ENCODE results near the gene MSX2. TPM values are rescaled to one million over a fixed set of nuclear protein-coding genes. Genes with fewer than 3 reads are reported as not detected.

The MSX2 gene
- total and polyA plus RNA-seq, 7 experiments from 2014 or later = not detected

- Histone ChIP-seq H3K4me3 (ENCODE audit: low read length) (no peak overlapping the region), H3K36me3 (ENCODE audit: control insufficient read depth in 2 of 3, insufficient read depth in 3 of 3, low read length in 3 of 3) (no peaks in the 10 kb centered on the region), H3K9me3 (ENCODE audit: control insufficient read depth in 2 of 3, low read length in 3 of 3) (no peaks in the 10 kb centered on the region), H3K27me3 (ENCODE audit: control insufficient read depth in 2 of 2, insufficient read depth in 2 of 2, low read length in 2 of 2) (peaks cover 3 to 11% of the 10 kb centered on the region in 2 donors), H3K4me1 (ENCODE audit: control insufficient read depth in 2 of 2, insufficient read depth in 2 of 2, low read length in 2 of 2) (no peaks in the 10 kb centered on the region), H3K27ac (ENCODE audit: low read depth, low read length) (no peak overlapping the region)
- no peak for DNase-seq
- ATAC-seq = no peak
- H3K36me3 Mint-ChIP-seq = no peaks in the 10 kb centered on the region
- peaks cover 58 to 73% (median 68%) of the 10 kb centered on the region in 5 donors for H3K27me3 Mint-ChIP-seq
- peaks cover 0 to 5% (median 0%) of the 10 kb centered on the region in 11 donors for H3K9me3 Mint-ChIP-seq
- intact Hi-C loops (cut with micrococcal nuclease) = no loop called here
- no peak overlapping the region for H3K27ac Mint-ChIP-seq
- peaks cover 0 to 20% (median 9%) of the 10 kb centered on the region in 7 donors for H3K4me1 Mint-ChIP-seq
- POLR2A ChIA-PET = no interaction called here
- CTCF ChIA-PET = no interaction called here
- H3K4me3 Mint-ChIP-seq = peak overlapping the region in 1 of 10 donors; percentile 26
Observed at GRCh38 chr5:174688441-174689354, 35.7 kb upstream of the MSX2 start.

- H3K27me3 ChIP-seq (ENCODE audit: control insufficient read depth in 2 of 2, insufficient read depth in 2 of 2, low read length in 2 of 2) = peaks cover 3 to 11% of the 10 kb centered on the region in 2 donors
- no peak for ATAC-seq
- H3K4me3 Mint-ChIP-seq = no peak overlapping the region
- no peaks in the 10 kb centered on the region for H3K36me3 ChIP-seq (ENCODE audit: control insufficient read depth in 2 of 3, insufficient read depth in 3 of 3, low read length in 3 of 3)
- H3K4me1 ChIP-seq (ENCODE audit: control insufficient read depth in 2 of 2, insufficient read depth in 2 of 2, low read length in 2 of 2) = no peaks in the 10 kb centered on the region
- peaks cover 0 to 20% (median 9%) of the 10 kb centered on the region in 7 donors for H3K4me1 Mint-ChIP-seq
- peaks cover 72 to 84% (median 82%) of the 10 kb centered on the region in 5 donors for H3K27me3 Mint-ChIP-seq
- ChIA-PET POLR2A (no interaction called here), CTCF (no interaction called here)
- H3K27ac ChIP-seq (ENCODE audit: low read depth, low read length) = no peak overlapping the region
- peaks cover 0 to 1% (median 0%) of the 10 kb centered on the region in 11 donors for H3K9me3 Mint-ChIP-seq
- intact Hi-C loops (cut with micrococcal nuclease) = no loop called here
- H3K9me3 ChIP-seq (ENCODE audit: control insufficient read depth in 2 of 3, low read length in 3 of 3) = no peaks in the 10 kb centered on the region
- no peak overlapping the region for H3K27ac Mint-ChIP-seq
- no peaks in the 10 kb centered on the region for H3K36me3 Mint-ChIP-seq
- DNase-seq = no peak
- H3K4me3 ChIP-seq (ENCODE audit: low read length) = no peak overlapping the region
Observed at GRCh38 chr5:174690271-174690670, 34.1 kb upstream of the MSX2 start.

GRCh38 chr5:174692381-174692780, 32.0 kb upstream of the MSX2 start:
- Mint-ChIP-seq H3K27me3 (peaks cover 76 to 89% (median 84%) of the 10 kb centered on the region in 5 donors), H3K27ac (no peak overlapping the region), H3K9me3 (peaks cover 0 to 1% (median 0%) of the 10 kb centered on the region in 11 donors), H3K4me3 (peak overlapping the region in 6 of 10 donors; percentile 25 to 58 (median 44)), H3K4me1 (peaks cover 0 to 20% (median 9%) of the 10 kb centered on the region in 7 donors), H3K36me3 (no peaks in the 10 kb centered on the region)
- Histone ChIP-seq H3K4me1 (ENCODE audit: control insufficient read depth in 2 of 2, insufficient read depth in 2 of 2, low read length in 2 of 2) (no peaks in the 10 kb centered on the region), H3K27me3 (ENCODE audit: control insufficient read depth in 2 of 2, insufficient read depth in 2 of 2, low read length in 2 of 2) (peaks cover 3 to 14% of the 10 kb centered on the region in 2 donors), H3K4me3 (ENCODE audit: low read length) (no peak overlapping the region), H3K36me3 (ENCODE audit: control insufficient read depth in 2 of 3, insufficient read depth in 3 of 3, low read length in 3 of 3) (no peaks in the 10 kb centered on the region), H3K9me3 (ENCODE audit: control insufficient read depth in 2 of 3, low read length in 3 of 3) (no peaks in the 10 kb centered on the region), H3K27ac (ENCODE audit: low read depth, low read length) (no peak overlapping the region)
- POLR2A ChIA-PET = no interaction called here
- intact Hi-C loops (cut with micrococcal nuclease) = no loop called here
- DNase-seq (no peak), ATAC-seq (no peak)
- CTCF ChIA-PET = no interaction called here

- Histone ChIP-seq H3K9me3 (ENCODE audit: control insufficient read depth in 2 of 3, low read length in 3 of 3) (no peaks in the 10 kb centered on the region), H3K27me3 (ENCODE audit: control insufficient read depth in 2 of 2, insufficient read depth in 2 of 2, low read length in 2 of 2) (peaks cover under 1 to 16% of the 10 kb centered on the region in 2 donors), H3K4me3 (ENCODE audit: low read length) (no peak overlapping the region), H3K4me1 (ENCODE audit: control insufficient read depth in 2 of 2, insufficient read depth in 2 of 2, low read length in 2 of 2) (no peaks in the 10 kb centered on the region), H3K27ac (ENCODE audit: low read depth, low read length) (no peak overlapping the region), H3K36me3 (ENCODE audit: control insufficient read depth in 2 of 3, insufficient read depth in 3 of 3, low read length in 3 of 3) (no peaks in the 10 kb centered on the region)
- peaks cover 70 to 85% (median 81%) of the 10 kb centered on the region in 5 donors for H3K27me3 Mint-ChIP-seq
- no peak for DNase-seq
- H3K36me3 Mint-ChIP-seq = no peaks in the 10 kb centered on the region
- peaks cover 0 to 18% (median 7%) of the 10 kb centered on the region in 7 donors for H3K4me1 Mint-ChIP-seq
- peak overlapping the region in 5 of 10 donors; percentile 34 to 58 (median 44) for H3K4me3 Mint-ChIP-seq
- ChIA-PET CTCF (no interaction called here), POLR2A (no interaction called here)
- ATAC-seq = no peak
- intact Hi-C loops (cut with micrococcal nuclease) = no loop called here
- no peak overlapping the region for H3K27ac Mint-ChIP-seq
- H3K9me3 Mint-ChIP-seq = peaks cover 0 to 1% (median 0%) of the 10 kb centered on the region in 11 donors
Observed at GRCh38 chr5:174692982-174693422, 31.4 kb upstream of the MSX2 start.

GRCh38 chr5:174693697-174694385, 30.5 kb upstream of the MSX2 start:
- no peaks in the 10 kb centered on the region for H3K36me3 ChIP-seq (ENCODE audit: control insufficient read depth in 2 of 3, insufficient read depth in 3 of 3, low read length in 3 of 3)
- no peaks in the 10 kb centered on the region for H3K4me1 ChIP-seq (ENCODE audit: control insufficient read depth in 2 of 2, insufficient read depth in 2 of 2, low read length in 2 of 2)
- Mint-ChIP-seq H3K4me3 (no peak overlapping the region), H3K4me1 (peaks cover 0 to 14% (median 7%) of the 10 kb centered on the region in 7 donors), H3K27ac (no peak overlapping the region), H3K9me3 (peaks cover 0 to 1% (median 0%) of the 10 kb centered on the region in 11 donors), H3K27me3 (peaks cover 64 to 82% (median 76%) of the 10 kb centered on the region in 5 donors), H3K36me3 (no peaks in the 10 kb centered on the region)
- H3K27ac ChIP-seq (ENCODE audit: low read depth, low read length) = no peak overlapping the region
- no peaks in the 10 kb centered on the region for H3K9me3 ChIP-seq (ENCODE audit: control insufficient read depth in 2 of 3, low read length in 3 of 3)
- no peak for DNase-seq
- ChIA-PET CTCF (no interaction called here), POLR2A (no interaction called here)
- ATAC-seq = no peak
- H3K4me3 ChIP-seq (ENCODE audit: low read length) = no peak overlapping the region
- peaks cover 0 to 13% of the 10 kb centered on the region in 2 donors for H3K27me3 ChIP-seq (ENCODE audit: control insufficient read depth in 2 of 2, insufficient read depth in 2 of 2, low read length in 2 of 2)
- intact Hi-C loops (cut with micrococcal nuclease) = no loop called here

GRCh38 chr5:174694611-174695010, 29.8 kb upstream of the MSX2 start:
- Mint-ChIP-seq H3K27ac (no peak overlapping the region), H3K27me3 (peaks cover 56 to 80% (median 69%) of the 10 kb centered on the region in 5 donors), H3K36me3 (no peaks in the 10 kb centered on the region), H3K4me3 (no peak overlapping the region), H3K9me3 (peaks cover 0 to 1% (median 0%) of the 10 kb centered on the region in 11 donors), H3K4me1 (peaks cover 0 to 14% (median 7%) of the 10 kb centered on the region in 7 donors)
- Histone ChIP-seq H3K4me1 (ENCODE audit: control insufficient read depth in 2 of 2, insufficient read depth in 2 of 2, low read length in 2 of 2) (no peaks in the 10 kb centered on the region), H3K27ac (ENCODE audit: low read depth, low read length) (no peak overlapping the region), H3K36me3 (ENCODE audit: control insufficient read depth in 2 of 3, insufficient read depth in 3 of 3, low read length in 3 of 3) (no peaks in the 10 kb centered on the region), H3K27me3 (ENCODE audit: control insufficient read depth in 2 of 2, insufficient read depth in 2 of 2, low read length in 2 of 2) (peaks cover 0 to 10% of the 10 kb centered on the region in 2 donors), H3K4me3 (ENCODE audit: low read length) (no peak overlapping the region), H3K9me3 (ENCODE audit: control insufficient read depth in 2 of 3, low read length in 3 of 3) (no peaks in the 10 kb centered on the region)
- DNase-seq (no peak), ATAC-seq (no peak)
- intact Hi-C loops (cut with micrococcal nuclease) = no loop called here
- ChIA-PET POLR2A (no interaction called here), CTCF (no interaction called here)

All from naive thymus-derived CD4-positive, alpha-beta T cell (primary cell).